Gastrocnemius medialis (tissue), 4 donors: ENCODE data around the gene EEFSEC. TPM values are rescaled to one million over a fixed set of nuclear protein-coding genes. Genes with fewer than 3 reads are reported as not detected.

ENCODE experiments used
- ATAC-seq, 2 donors: fragments of 150-250 bp; one replicate each; pipeline ENCODE4 v1.9.1; 2016
- DNase-seq, 2 donors: peaks; one replicate each; pipeline ENCODE4 v3.0.0-alpha.2; 2019
- H3K27ac ChIP-seq, 4 donors: fragments of 200-600 bp; sonication (generic); 1 replicate in 1 of 4; 2 replicates in 3 of 4; pipeline ENCODE4 v1.5.1; 2016 to 2018; ENCODE audit warnings: mild to moderate bottlenecking in 2 of 4, moderate library complexity in 1 of 4
- H3K27me3 ChIP-seq, 3 donors: fragments of 200-600 bp; sonication (generic) in 2 of 3; 1 replicate in 1 of 3; 2 replicates in 2 of 3; pipeline versions ENCODE4 v1.5.1 to v1.6.0; 2016 to 2019; ENCODE audit warnings: mild to moderate bottlenecking in 1 of 3, moderate library complexity in 1 of 3
- H3K36me3 ChIP-seq, 2 donors: fragments of 200-600 bp; sonication (generic) in 1 of 2; one replicate each; pipeline ENCODE4 v1.5.1; 2017 to 2018
- H3K4me1 ChIP-seq, 2 donors: fragments of 200-600 bp; sonication (generic) in 1 of 2; one replicate each; pipeline ENCODE4 v1.5.1; 2016 to 2017; ENCODE audit warnings: mild to moderate bottlenecking in 2 of 2
- H3K4me3 ChIP-seq, 4 donors: fragments of 200-600 bp; sonication (generic) in 3 of 4; 1 replicate in 1 of 4; 2 replicates in 3 of 4; pipeline ENCODE4 v1.5.1; 2016 to 2019; ENCODE audit warnings: mild to moderate bottlenecking in 2 of 4
- H3K9me3 ChIP-seq, 3 donors: fragments of 200-600 bp; sonication (generic) in 2 of 3; 1 replicate in 1 of 3; 2 replicates in 2 of 3; pipeline ENCODE4 v1.5.1; 2016 to 2019
- CTCF ChIP-seq, 5 experiments: fragments of 450-650 bp in 3 of 5; fragments of 200-600 bp in 2 of 5; sonication (generic) in 2 of 5; IDR thresholded peaks in 4 of 5; conservative IDR thresholded peaks in 1 of 5; 1 replicate in 4 of 5; 2 replicates in 1 of 5; pipeline ENCODE4 v1.5.1; 2016 to 2019; ENCODE audit warnings: antibody characterized with exemption in 5 of 5, mild to moderate bottlenecking in 3 of 5, moderate library complexity in 3 of 5
- POLR2A ChIP-seq, 2 donors: fragments of 450-650 bp; IDR thresholded peaks; one replicate each; pipeline ENCODE4 v1.6.1; 2017; ENCODE audit warnings: antibody characterized with exemption in 2 of 2, mild to moderate bottlenecking in 2 of 2, moderate library complexity in 2 of 2
- in situ Hi-C, 4 donors: fragments of 200-750 bp; cut with MboI; loops; one replicate each; pipeline versions ENCODE4 v1.15.0 to v1.8.0; 2017; ENCODE audit warnings: low sequenced_read_pairs in 4 of 4
- intact Hi-C: fragments of 100-400 bp; cut with DNase I; formaldehyde crosslinking; loops from one replicate; pipeline ENCODE4 v1.15.1; 2023; ENCODE audit warnings: low total_unique reads
- total RNA-seq, 4 donors: library from RNA; depleted of rRNA; stranded (reverse); fragments of >200 nt; gene quantifications; one replicate each; pipeline versions ENCODE4 v1.1.0 to v1.2.3, GENCODE V29; 2016

EEFSEC gene
- total RNA-seq, 4 donors from 2014 or later, result 21.0 to 29.4 (median 23.4) TPM

- ATAC-seq, result no peak
- H3K4me1 ChIP-seq, result no peaks in the 10 kb centered on the region
- H3K36me3 ChIP-seq, result no peaks in the 10 kb centered on the region
- TF ChIP-seq CTCF (IDR thresholded peaks at IDR 0.05 in 4 of 5, conservative IDR thresholded peaks at IDR 0.05 in 1 of 5) (no peak), POLR2A (IDR thresholded peaks at IDR 0.05) (no peak)
- H3K27ac ChIP-seq, result no peak overlapping the region
- DNase-seq, result no peak
- in situ Hi-C loops (loop anchor here in 2 of 4 donors (10.0 to 25.0 kb wide), 2 partner anchors 163 to 180 kb away; no protein-coding TSS in a partner anchor), intact Hi-C loops (no loop called here)
- no peaks in the 10 kb centered on the region for H3K27me3 ChIP-seq
- no peaks in the 10 kb centered on the region for H3K9me3 ChIP-seq
- H3K4me3 ChIP-seq, result no peak overlapping the region
These were observed 271.3 kb downstream of the EEFSEC start for GRCh38 chr3:128424508-128425069.

DNA sequence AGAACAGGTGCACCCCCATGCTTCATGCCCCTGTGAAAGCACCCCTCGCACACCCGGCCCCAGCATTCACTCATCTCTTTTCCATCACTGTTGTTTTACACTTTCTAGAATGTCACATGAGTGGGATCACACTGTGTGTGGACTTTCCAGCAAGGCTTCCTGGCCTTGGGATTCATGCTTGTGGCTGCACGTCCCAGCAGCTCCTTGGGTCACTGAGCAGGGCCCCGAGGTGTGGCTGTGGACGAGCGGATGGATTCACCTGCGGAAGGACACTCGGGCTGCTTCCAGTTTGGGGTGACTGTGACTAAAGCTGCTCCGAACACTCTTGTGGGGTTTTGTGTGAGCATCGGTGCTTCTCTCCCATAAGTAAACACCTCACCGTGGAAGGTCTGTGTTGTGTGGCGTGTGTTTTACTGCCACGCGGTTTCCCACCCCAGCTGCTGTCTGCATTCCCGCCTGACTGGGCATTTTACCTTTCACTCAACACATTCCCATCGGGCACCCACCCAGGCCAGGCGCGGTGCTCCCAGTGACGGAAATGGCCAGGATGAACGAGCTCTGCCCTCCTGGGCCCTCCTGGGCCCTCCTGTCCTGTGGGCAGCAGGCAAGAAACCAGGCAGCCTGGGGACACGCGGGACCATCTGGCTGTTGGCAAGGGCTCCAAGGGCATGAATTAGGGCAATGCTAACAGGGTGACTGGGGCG is 272.0 kb downstream of the EEFSEC start:
- Histone ChIP-seq H3K27ac (no peak overlapping the region), H3K4me3 (no peak overlapping the region), H3K9me3 (no peaks in the 10 kb centered on the region), H3K27me3 (no peaks in the 10 kb centered on the region), H3K4me1 (no peaks in the 10 kb centered on the region), H3K36me3 (no peaks in the 10 kb centered on the region)
- intact Hi-C loops (no loop called here), in situ Hi-C loops (loop anchor here in 2 of 4 donors (10.0 to 25.0 kb wide), 2 partner anchors 162 to 180 kb away; no protein-coding TSS in a partner anchor)
- DNase-seq, result no peak
- no peak for ATAC-seq
- TF ChIP-seq CTCF (IDR thresholded peaks at IDR 0.05 in 4 of 5, conservative IDR thresholded peaks at IDR 0.05 in 1 of 5) (no peak), POLR2A (IDR thresholded peaks at IDR 0.05) (no peak)

DNA sequence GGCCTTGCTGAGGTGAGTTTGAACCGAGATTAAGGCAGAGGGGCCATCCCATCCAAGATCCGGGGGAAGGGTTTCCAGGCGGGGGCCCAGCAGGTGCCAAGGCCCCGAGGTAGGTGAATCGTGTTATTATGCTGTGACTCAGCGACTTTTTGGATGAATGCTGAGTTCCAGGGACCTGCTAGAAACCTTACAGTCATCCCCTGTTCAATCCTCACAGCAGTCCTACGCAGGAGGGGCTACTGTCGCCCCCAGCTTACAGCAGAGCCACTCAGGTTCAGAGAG is 272.5 kb downstream of the EEFSEC start:
- H3K4me1 ChIP-seq, result no peaks in the 10 kb centered on the region
- no peaks in the 10 kb centered on the region for H3K27me3 ChIP-seq
- ATAC-seq (no peak), DNase-seq (no peak)
- H3K27ac ChIP-seq, result no peak overlapping the region
- H3K9me3 ChIP-seq, result no peaks in the 10 kb centered on the region
- TF ChIP-seq POLR2A (IDR thresholded peaks at IDR 0.05) (no peak), CTCF (IDR thresholded peaks at IDR 0.05 in 4 of 5, conservative IDR thresholded peaks at IDR 0.05 in 1 of 5) (no peak)
- no peak overlapping the region for H3K4me3 ChIP-seq
- in situ Hi-C loops, result loop anchor here in 2 of 4 donors (10.0 to 25.0 kb wide), 2 partner anchors 162 to 179 kb away; no protein-coding TSS in a partner anchor
- intact Hi-C loops, result loop anchor here (1.0 kb wide), 2 partner anchors 73 to 183 kb away; no protein-coding TSS in a partner anchor
- H3K36me3 ChIP-seq, result no peaks in the 10 kb centered on the region

GRCh38 chr3:128426128-128426921 is 273.0 kb downstream of the EEFSEC start:
- DNase-seq (no peak), ATAC-seq (peak; percentile 78 to 81)
- intact Hi-C loops, result loop anchor here (1.0 kb wide), 2 partner anchors 72 to 182 kb away; no protein-coding TSS in a partner anchor
- Histone ChIP-seq H3K4me1 (no peaks in the 10 kb centered on the region), H3K27ac (no peak overlapping the region), H3K36me3 (no peaks in the 10 kb centered on the region), H3K27me3 (peaks cover 0 to 5% (median 0%) of the 10 kb centered on the region in 3 donors), H3K4me3 (peak overlapping the region in 3 of 4 donors; percentile 24 to 40 (median 35)), H3K9me3 (no peaks in the 10 kb centered on the region)
- in situ Hi-C loops, result loop anchor here in 2 of 4 donors (10.0 to 25.0 kb wide), 2 partner anchors 161 to 178 kb away; no protein-coding TSS in a partner anchor
- TF ChIP-seq CTCF (IDR thresholded peaks at IDR 0.05 in 4 of 5, conservative IDR thresholded peaks at IDR 0.05 in 1 of 5) (peak; percentile 68 to 99 (median 94)), POLR2A (IDR thresholded peaks at IDR 0.05) (no peak)
